HUES64 (cell line): ENCODE results near the gene CALCA.

Experiments
- H3K27ac ChIP-seq: 2 replicates; pipeline ENCODE4 v1.7.0; 2013; ENCODE audit warnings: low read depth, low read length, inconsistent platforms
- H3K27me3 ChIP-seq: 2 replicates; pipeline ENCODE4 v1.6.1; 2013; ENCODE audit warnings: mild to moderate bottlenecking, low read length; ENCODE audit not compliant: insufficient read depth
- H3K36me3 ChIP-seq: 2 replicates; pipeline ENCODE4 v1.6.1; 2013; ENCODE audit warnings: mild to moderate bottlenecking, low read length; ENCODE audit not compliant: insufficient read depth
- H3K4me1 ChIP-seq: 2 replicates; pipeline ENCODE4 v1.6.1; 2013; ENCODE audit warnings: mild to moderate bottlenecking, low read length, moderate library complexity; ENCODE audit not compliant: insufficient read depth
- H3K4me3 ChIP-seq: 2 replicates; pipeline ENCODE4 v1.5.1; 2013; ENCODE audit warnings: mild to moderate bottlenecking, low read length, moderate library complexity
- H3K9ac ChIP-seq: 2 replicates; pipeline ENCODE4 v1.6.1; 2013; ENCODE audit warnings: mild to moderate bottlenecking, low read depth, low read length
- H3K9me3 ChIP-seq: 2 replicates; pipeline ENCODE4 v1.6.1; 2013; ENCODE audit warnings: low read depth, low read length; ENCODE audit not compliant: insufficient read depth
- WGBS: fragments of 150-250, 120-280 bp; methylation state at CpG from one replicate; pipeline ENCODE4 v1.1.7; 2013; ENCODE audit warnings: missing lambda C conversion rate; 5-methylcytosine and 5-hydroxymethylcytosine counted together

Gene CALCA

DNA sequence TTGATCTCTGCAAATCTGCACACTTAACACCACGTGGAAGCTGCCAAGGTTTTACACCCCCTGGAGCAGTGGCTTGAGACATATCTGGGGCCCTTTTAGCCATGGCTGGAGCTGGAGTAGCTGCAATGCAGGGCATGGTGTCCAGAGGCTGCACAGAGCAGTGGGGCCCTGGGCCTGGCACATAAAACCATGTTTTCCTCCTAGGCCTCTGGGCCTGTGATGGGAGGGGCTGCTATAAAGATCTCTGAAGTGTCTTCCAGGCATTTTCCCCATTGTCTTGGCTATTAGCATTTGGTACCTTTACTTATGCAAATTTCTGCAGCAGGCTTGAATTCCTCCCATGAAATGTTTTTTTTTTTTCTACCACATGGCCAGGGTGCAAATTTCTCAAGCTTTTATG lies 33.2 kb downstream of the CALCA start:
- peaks cover 13% of the 10 kb centered on the region for H3K9me3 ChIP-seq
- 87% methylated on average over 1 of the region's 1 CpG for WGBS

DNA sequence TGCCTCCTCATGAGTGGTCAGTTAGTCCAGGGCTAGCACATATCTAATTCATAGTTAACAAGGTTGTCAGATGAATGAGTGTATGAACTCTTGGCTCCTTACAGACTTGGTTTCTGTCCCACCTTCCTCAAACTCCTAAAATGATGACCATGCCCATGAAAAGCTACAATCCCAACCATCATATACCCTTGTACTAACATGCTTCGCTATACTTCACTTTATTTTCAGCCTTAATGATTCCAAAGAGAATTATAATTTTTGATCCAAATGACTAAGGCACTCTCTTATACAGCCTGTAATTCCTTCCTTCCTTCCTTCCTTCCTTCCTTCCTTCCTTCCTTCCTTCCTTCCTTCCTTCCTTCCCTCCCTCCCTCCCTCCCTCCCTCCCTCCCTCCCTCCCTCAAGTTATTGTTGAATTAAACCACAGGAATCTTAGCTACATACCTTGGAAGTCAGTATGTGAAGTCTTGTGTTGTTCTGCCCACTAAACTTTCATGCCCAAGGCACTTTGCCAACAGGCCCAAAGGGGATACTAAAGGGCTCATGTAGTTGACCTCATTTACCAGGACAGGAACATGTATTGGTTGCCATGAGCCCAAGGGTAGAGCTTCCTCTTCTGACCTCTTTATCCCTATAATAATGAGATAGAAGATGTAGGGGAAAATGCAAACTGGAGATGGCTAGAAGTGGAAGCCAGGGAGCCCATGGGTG lies 37.4 kb downstream of the CALCA start:
- Histone ChIP-seq H3K9me3 (peaks cover 10% of the 10 kb centered on the region), H3K27ac (no peak overlapping the region)
- WGBS: 90% methylated on average over 1 of the region's 1 CpG

More for the DNA sequence above, 33.2 kb downstream of the CALCA start:
- Histone ChIP-seq H3K9ac (no peak overlapping the region), H3K4me1 (no peaks in the 10 kb centered on the region), H3K36me3 (no peaks in the 10 kb centered on the region), H3K27ac (no peak overlapping the region), H3K27me3 (no peaks in the 10 kb centered on the region), H3K4me3 (no peak overlapping the region)

DNA sequence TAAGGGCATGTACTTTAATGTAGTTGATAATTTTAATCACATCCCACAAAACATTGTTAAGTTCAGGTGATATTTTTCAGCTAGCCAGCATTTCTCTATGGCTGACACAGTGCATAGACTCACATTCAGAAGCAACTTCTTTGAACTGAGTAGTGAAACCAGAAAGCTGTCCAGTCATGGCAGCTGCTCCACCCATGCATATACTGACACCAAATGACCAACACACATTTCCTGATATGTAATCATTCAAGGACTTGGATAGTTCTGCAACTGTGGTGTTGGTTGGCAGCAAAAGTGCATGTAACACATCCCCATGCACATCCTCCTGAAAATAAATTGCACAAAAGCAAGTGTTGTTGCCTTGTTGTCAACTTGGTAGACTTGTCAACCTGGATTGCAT lies 39.7 kb downstream of the CALCA start:
- H3K36me3 ChIP-seq: no peaks in the 10 kb centered on the region
- no peak overlapping the region for H3K27ac ChIP-seq
- H3K27me3 ChIP-seq: no peaks in the 10 kb centered on the region
- no peak overlapping the region for H3K4me3 ChIP-seq
- no peaks in the 10 kb centered on the region for H3K4me1 ChIP-seq
- peaks cover 5% of the 10 kb centered on the region; the same call in 1 of the 2 replicates for H3K9me3 ChIP-seq
- no peak overlapping the region for H3K9ac ChIP-seq

More for the DNA sequence above, 37.4 kb downstream of the CALCA start:
- Histone ChIP-seq H3K27me3 (no peaks in the 10 kb centered on the region), H3K9ac (no peak overlapping the region), H3K36me3 (no peaks in the 10 kb centered on the region), H3K4me1 (no peaks in the 10 kb centered on the region), H3K4me3 (no peak overlapping the region)

- no peaks in the 10 kb centered on the region for H3K36me3 ChIP-seq
- H3K27me3 ChIP-seq: no peaks in the 10 kb centered on the region
- H3K27ac ChIP-seq: no peak overlapping the region
- 0 out of 2 replicates have a peak, but pooled peaks cover 5% of the 10 kb centered on the region for H3K9me3 ChIP-seq
- no peak overlapping the region for H3K4me3 ChIP-seq
- H3K9ac ChIP-seq: no peak overlapping the region
- no peaks in the 10 kb centered on the region for H3K4me1 ChIP-seq
- 90% methylated on average over 2 of the region's 2 CpGs for WGBS
These were observed 41.8 kb downstream of the CALCA start for GRCh38 chr11:14930369-14930768.

DNA sequence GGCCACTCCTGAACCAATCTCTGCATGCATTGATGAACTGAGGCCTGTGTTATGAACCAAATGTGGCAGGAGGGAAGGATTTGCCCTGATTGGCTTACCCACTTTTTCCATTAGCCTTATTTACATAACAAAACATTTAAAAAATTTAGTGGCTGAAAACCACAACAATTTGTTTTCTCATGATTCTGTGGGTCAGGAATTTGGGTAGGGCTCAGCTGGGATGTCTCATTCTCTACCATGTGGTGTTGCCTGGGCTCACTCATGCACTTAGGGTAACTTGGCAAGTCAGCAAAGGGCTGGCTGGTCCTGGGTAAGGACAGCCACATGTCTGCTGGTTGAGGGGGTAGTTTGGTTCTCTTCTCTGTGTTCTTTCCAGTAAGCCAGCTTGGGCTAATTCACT lies 45.0 kb downstream of the CALCA start:
- H3K9ac ChIP-seq: no peak overlapping the region
- H3K27ac ChIP-seq: no peak overlapping the region
- no peaks in the 10 kb centered on the region for H3K36me3 ChIP-seq
- no peak overlapping the region for H3K4me3 ChIP-seq
- H3K27me3 ChIP-seq: no peaks in the 10 kb centered on the region
- H3K9me3 ChIP-seq: 0 out of 2 replicates have a peak, but pooled peaks cover 5% of the 10 kb centered on the region
- no peaks in the 10 kb centered on the region for H3K4me1 ChIP-seq

DNA sequence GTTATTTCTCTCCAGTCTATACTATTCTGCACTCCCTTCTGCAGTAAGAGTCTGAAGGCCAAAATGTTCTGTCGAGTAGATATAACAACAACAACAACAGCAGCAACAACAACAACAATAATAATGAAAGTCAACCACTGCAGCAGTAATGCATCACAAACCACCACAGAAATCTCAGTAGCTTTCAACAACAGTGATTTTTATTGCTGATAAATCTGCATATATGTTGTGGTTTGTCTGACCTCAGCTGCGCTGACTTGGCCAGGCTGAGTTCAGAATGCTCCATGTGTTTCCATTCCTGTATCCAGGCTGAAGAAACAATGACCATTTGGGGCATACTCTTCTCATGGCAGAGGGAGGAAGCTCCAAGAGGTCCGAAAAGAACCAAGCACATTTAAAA lies 47.8 kb downstream of the CALCA start:
- H3K4me1 ChIP-seq: no peaks in the 10 kb centered on the region
- no peak overlapping the region for H3K4me3 ChIP-seq
- no peak overlapping the region for H3K9ac ChIP-seq
- H3K27me3 ChIP-seq: no peaks in the 10 kb centered on the region
- 0 out of 2 replicates have a peak, but pooled peaks cover 5% of the 10 kb centered on the region for H3K9me3 ChIP-seq
- H3K36me3 ChIP-seq: no peaks in the 10 kb centered on the region
- no peak overlapping the region for H3K27ac ChIP-seq
- WGBS: 86% methylated on average over 3 of the region's 3 CpGs
